RWPE2 (cell line): Measurements from ENCODE around the gene DPT.

Experiments used
- ATAC-seq: fragments of 200-7000 bp; cut with Tn5 transposase; 3 replicates; pipeline ENCODE4 v1.9.1; 2021; ENCODE audit warnings: low read depth
- DNase-seq: peaks from one replicate; pipeline ENCODE4 v3.0.0-alpha.2; 2020; ENCODE audit warnings: low spot score
- H3K27ac ChIP-seq: fragments of 450-650 bp; 2 replicates; pipeline ENCODE4 v1.5.1; 2017; ENCODE audit warnings: mild to moderate bottlenecking; ENCODE audit not compliant: poor library complexity, severe bottlenecking
- H3K27me3 ChIP-seq: fragments of 250-450 bp; sonication (Bioruptor Pico); 2 replicates; pipeline ENCODE4 v1.5.1; 2021; ENCODE audit warnings: mild to moderate bottlenecking, moderate library complexity; ENCODE audit not compliant: insufficient read depth, poor library complexity, severe bottlenecking
- H3K36me3 ChIP-seq: fragments of 250-450 bp; sonication (Bioruptor Pico); 2 replicates; pipeline ENCODE4 v1.5.1; 2020; ENCODE audit warnings: low read depth, mild to moderate bottlenecking, moderate library complexity
- H3K4me1 ChIP-seq: fragments of 250-450 bp; sonication (Bioruptor Pico); 2 replicates; pipeline ENCODE4 v1.5.1; 2021; ENCODE audit warnings: mild to moderate bottlenecking, moderate library complexity; ENCODE audit not compliant: insufficient read depth, poor library complexity, severe bottlenecking
- H3K4me3 ChIP-seq: fragments of 250-450 bp; sonication (Bioruptor Pico); 2 replicates; pipeline ENCODE4 v1.5.1; 2021; ENCODE audit warnings: mild to moderate bottlenecking, moderate library complexity; ENCODE audit not compliant: severe bottlenecking
- H3K9me3 ChIP-seq: fragments of 250-450 bp; sonication (Bioruptor Pico); 2 replicates; pipeline ENCODE4 v1.5.1; 2021; ENCODE audit warnings: mild to moderate bottlenecking, moderate library complexity; ENCODE audit not compliant: severe bottlenecking
- CTCF ChIP-seq: fragments of 450-650 bp; IDR thresholded peaks from one replicate; pipeline ENCODE4 v1.5.1; 2017; ENCODE audit warnings: mild to moderate bottlenecking, moderate library complexity; ENCODE audit not compliant: poor library complexity, severe bottlenecking

The DPT gene

GRCh38 chr1:168742386-168742785 is 13.4 kb upstream of the DPT start:
- no peak for ATAC-seq
- Histone ChIP-seq H3K27ac (no peak overlapping the region), H3K4me3 (no peak overlapping the region), H3K36me3 (no peaks in the 10 kb centered on the region), H3K27me3 (no peaks in the 10 kb centered on the region), H3K9me3 (no peaks in the 10 kb centered on the region), H3K4me1 (no peaks in the 10 kb centered on the region)
- no peak for TF ChIP-seq CTCF
- no peak for DNase-seq

- DNase-seq, result no peak
- H3K27ac ChIP-seq, result no peak overlapping the region
- no peaks in the 10 kb centered on the region for H3K9me3 ChIP-seq
- H3K36me3 ChIP-seq, result no peaks in the 10 kb centered on the region
- no peak for ATAC-seq
- no peak for TF ChIP-seq CTCF
- H3K4me3 ChIP-seq, result no peak overlapping the region
- no peaks in the 10 kb centered on the region for H3K4me1 ChIP-seq
- no peaks in the 10 kb centered on the region for H3K27me3 ChIP-seq
Observed at GRCh38 chr1:168739908-168740307, 10.9 kb upstream of the DPT start.

GRCh38 chr1:168736520-168736919 is 7.5 kb upstream of the DPT start:
- no peaks in the 10 kb centered on the region for H3K4me1 ChIP-seq
- H3K4me3 ChIP-seq, result no peak overlapping the region
- DNase-seq (no peak), ATAC-seq (no peak)
- TF ChIP-seq CTCF, result no peak
- no peaks in the 10 kb centered on the region for H3K9me3 ChIP-seq
- no peak overlapping the region for H3K27ac ChIP-seq
- H3K27me3 ChIP-seq, result no peaks in the 10 kb centered on the region
- H3K36me3 ChIP-seq, result no peaks in the 10 kb centered on the region

GRCh38 chr1:168735974-168736373 is 7.0 kb upstream of the DPT start:
- no peak overlapping the region for H3K27ac ChIP-seq
- DNase-seq (no peak), ATAC-seq (no peak)
- H3K4me3 ChIP-seq, result no peak overlapping the region
- H3K27me3 ChIP-seq, result no peaks in the 10 kb centered on the region
- no peaks in the 10 kb centered on the region for H3K36me3 ChIP-seq
- no peak for TF ChIP-seq CTCF
- H3K9me3 ChIP-seq, result no peaks in the 10 kb centered on the region
- no peaks in the 10 kb centered on the region for H3K4me1 ChIP-seq

GRCh38 chr1:168734946-168735345 is 5.9 kb upstream of the DPT start:
- TF ChIP-seq CTCF, result no peak
- Histone ChIP-seq H3K27me3 (no peaks in the 10 kb centered on the region), H3K9me3 (no peaks in the 10 kb centered on the region), H3K27ac (no peak overlapping the region), H3K36me3 (no peaks in the 10 kb centered on the region), H3K4me1 (no peaks in the 10 kb centered on the region), H3K4me3 (no peak overlapping the region)
- no peak for DNase-seq
- ATAC-seq, result no peak
